CD14-positive monocyte (primary cell): ENCODE results near the gene COL27A1. TPM values are rescaled to one million over a fixed set of nuclear protein-coding genes. Genes with fewer than 3 reads are reported as not detected.

Experiments used
- DNase-seq, 3 donors: peaks; one replicate each; pipeline ENCODE4 v3.0.0-alpha.2; 2011 to 2022
- H2AFZ ChIP-seq: 2 replicates; pipeline ENCODE4 v1.6.0; 2012; ENCODE audit warnings: mild to moderate bottlenecking, low read depth, low read length, inconsistent platforms; ENCODE audit not compliant: insufficient read depth, poor library complexity, severe bottlenecking
- H3K27ac ChIP-seq, 2 donors: 1 replicate in 1 of 2; 2 replicates in 1 of 2; pipeline ENCODE4 v1.5.1; 2012 to 2013; ENCODE audit warnings: low read length in 2 of 2, control low read depth in 1 of 2, inconsistent platforms in 1 of 2, low read depth in 1 of 2, mild to moderate bottlenecking in 1 of 2
- H3K27me3 ChIP-seq, 2 donors: one replicate each; pipeline versions ENCODE4 v1.6.0 to v1.6.1; 2011 to 2013; ENCODE audit warnings: low read length in 2 of 2; ENCODE audit not compliant: control insufficient read depth in 2 of 2, insufficient read depth in 2 of 2
- H3K36me3 ChIP-seq, 2 donors: replicated peaks in 1 of 2; 1 replicate in 1 of 2; 2 replicates in 1 of 2; pipeline versions ENCODE4 v1.5.1 to v1.6.1; 2012 to 2013; ENCODE audit warnings: low read length in 2 of 2, control low read depth in 1 of 2, inconsistent platforms in 1 of 2, mild to moderate bottlenecking in 1 of 2; ENCODE audit not compliant: insufficient read depth in 2 of 2, control insufficient read depth in 1 of 2
- H3K4me1 ChIP-seq, 2 donors: 1 replicate in 1 of 2; 2 replicates in 1 of 2; pipeline versions ENCODE4 v1.5.1 to v1.6.1; 2012 to 2013; ENCODE audit warnings: low read length in 2 of 2, control low read depth in 1 of 2, inconsistent platforms in 1 of 2, mild to moderate bottlenecking in 1 of 2, moderate library complexity in 1 of 2; ENCODE audit not compliant: insufficient read depth in 2 of 2, control insufficient read depth in 1 of 2
- H3K4me2 ChIP-seq: replicated peaks from 2 replicates; pipeline ENCODE3; 2012; ENCODE audit warnings: low read length, moderate library complexity, mild to moderate bottlenecking; ENCODE audit not compliant: poor library complexity, severe bottlenecking; ENCODE audit errors: extremely low read depth
- H3K4me3 ChIP-seq, 3 experiments: fragments of 200-600 bp in 1 of 3; sonication (generic) in 1 of 3; replicated peaks in 1 of 3; 1 replicate in 2 of 3; 2 replicates in 1 of 3; pipeline ENCODE4 v1.5.1; 2011 to 2013; ENCODE audit warnings: low read length in 3 of 3, mild to moderate bottlenecking in 3 of 3, control low read depth in 2 of 3, low read depth in 2 of 3, inconsistent platforms in 1 of 3, moderate library complexity in 1 of 3
- H3K79me2 ChIP-seq: 2 replicates; pipeline ENCODE4 v1.6.0; 2012; ENCODE audit warnings: mild to moderate bottlenecking, control low read depth, inconsistent platforms, low read length, moderate library complexity; ENCODE audit not compliant: insufficient read depth
- H3K9ac ChIP-seq: 2 replicates; pipeline ENCODE4 v1.6.0; 2017; ENCODE audit warnings: low read length, mild to moderate bottlenecking; ENCODE audit not compliant: insufficient read depth, poor library complexity, severe bottlenecking
- H3K9me3 ChIP-seq, 2 donors: replicated peaks in 1 of 2; 1 replicate in 1 of 2; 2 replicates in 1 of 2; pipeline versions ENCODE4 v1.5.1 to v1.6.1; 2012 to 2013; ENCODE audit warnings: low read length in 2 of 2, control low read depth in 1 of 2; ENCODE audit not compliant: control insufficient read depth in 1 of 2, insufficient read depth in 1 of 2
- H4K20me1 ChIP-seq: 2 replicates; pipeline ENCODE4 v1.6.0; 2012; ENCODE audit warnings: mild to moderate bottlenecking, low read length, control low read depth, moderate library complexity; ENCODE audit not compliant: insufficient read depth
- H3K27ac Mint-ChIP-seq, 7 donors: one replicate each; pipeline ENCODE4 v1.8.0; 2020; ENCODE audit warnings: mild to moderate bottlenecking in 7 of 7, mixed read lengths in 7 of 7, moderate library complexity in 6 of 7, inconsistent platforms in 2 of 7
- H3K27me3 Mint-ChIP-seq, 3 donors: one replicate each; pipeline ENCODE4 v1.8.0; 2021 to 2022; ENCODE audit warnings: low read depth in 3 of 3, mild to moderate bottlenecking in 3 of 3, mixed read lengths in 3 of 3, moderate library complexity in 3 of 3, inconsistent platforms in 1 of 3
- H3K36me3 Mint-ChIP-seq, 2 donors: one replicate each; pipeline ENCODE4 v1.8.0; 2020; ENCODE audit warnings: mixed read lengths in 2 of 2, inconsistent platforms in 1 of 2, mild to moderate bottlenecking in 1 of 2
- H3K4me1 Mint-ChIP-seq: one replicate; pipeline ENCODE4 v1.8.0; 2020; ENCODE audit warnings: mild to moderate bottlenecking, mixed read lengths
- H3K4me3 Mint-ChIP-seq, 2 donors: one replicate each; pipeline ENCODE4 v1.8.0; 2020; ENCODE audit warnings: mild to moderate bottlenecking in 2 of 2, mixed read lengths in 2 of 2, moderate library complexity in 1 of 2
- H3K9me3 Mint-ChIP-seq, 7 donors: one replicate each; pipeline ENCODE4 v1.8.0; 2020 to 2022; ENCODE audit warnings: mixed read lengths in 7 of 7, mild to moderate bottlenecking in 6 of 7, moderate library complexity in 6 of 7, inconsistent platforms in 2 of 7
- CTCF ChIP-seq: fragments of 200-600 bp; IDR thresholded peaks from one replicate; pipeline ENCODE4 v1.8.0; 2022; ENCODE audit warnings: antibody characterized with exemption, mild to moderate bottlenecking
- WGBS: methylation state at CpG from one replicate; pipeline ENCODE4 v1.1.5; 2013; ENCODE audit warnings: missing lambda C conversion rate; ENCODE audit not compliant: insufficient coverage; 5-methylcytosine and 5-hydroxymethylcytosine counted together
- intact Hi-C, 2 donors: fragments of 100-400 bp; cut with micrococcal nuclease; formaldehyde crosslinking; loops; one replicate each; pipeline versions ENCODE4 v1.15.0 to v1.15.1; 2023
- polyA plus RNA-seq, 3 donors: library from polyadenylated mRNA; depleted of rRNA in 1 of 3; unstranded in 2 of 3; stranded (reverse) in 1 of 3; fragments of 300-500 nt in 2 of 3; fragments of >200 nt in 1 of 3; fragmentation: Illumina TruSeq in 2 of 3; gene quantifications; 1 replicate in 2 of 3; 2 replicates in 1 of 3; pipeline ENCODE4 v1.2.3, GENCODE V29; 2012 to 2021

COL27A1 gene
- polyA plus RNA-seq, 3 donors, result 0.03 TPM; not detected in 2

- Histone ChIP-seq H3K27me3 (peaks cover 27 to 59% of the 10 kb centered on the region in 2 donors), H3K36me3 (no peaks in the 10 kb centered on the region), H3K79me2 (no peaks in the 10 kb centered on the region), H3K4me2 (no peak overlapping the region), H3K9ac (no peak overlapping the region), H3K9me3 (peaks cover 0 to 6% of the 10 kb centered on the region in 2 donors), H2AFZ (no peak overlapping the region), H4K20me1 (no peaks in the 10 kb centered on the region), H3K4me1 (peaks cover 0 to 2% of the 10 kb centered on the region in 2 donors), H3K27ac (no peak overlapping the region), H3K4me3 (no peak overlapping the region)
- Mint-ChIP-seq H3K4me3 (peak overlapping the region; percentile 75 to 95), H3K4me1 (peaks cover 10% of the 10 kb centered on the region), H3K27me3 (peaks cover 60 to 70% (median 62%) of the 10 kb centered on the region in 3 donors), H3K36me3 (peaks cover 3 to 9% of the 10 kb centered on the region in 2 donors), H3K27ac (no peak overlapping the region), H3K9me3 (peaks cover 0 to 15% (median 6%) of the 10 kb centered on the region in 7 donors)
- DNase-seq, result no peak
- TF ChIP-seq CTCF, result no peak
- WGBS, result 67% methylated on average over 24 of the region's 31 CpGs
- intact Hi-C loops, result loop anchor here (5.0 kb wide), 2 partner anchors 135 to 145 kb away; no protein-coding TSS in a partner anchor
Measured at GRCh38 chr9:114156657-114157421, 1.5 kb downstream of the COL27A1 start.

GRCh38 chr9:114157516-114158176 lies 2.3 kb downstream of the COL27A1 start:
- no peak overlapping the region for H3K27ac Mint-ChIP-seq
- Histone ChIP-seq H3K27ac (no peak overlapping the region), H3K79me2 (no peaks in the 10 kb centered on the region), H3K9ac (no peak overlapping the region), H4K20me1 (no peaks in the 10 kb centered on the region), H3K27me3 (peaks cover 24 to 51% of the 10 kb centered on the region in 2 donors), H3K4me1 (peaks cover 0 to 2% of the 10 kb centered on the region in 2 donors), H2AFZ (no peak overlapping the region), H3K36me3 (no peaks in the 10 kb centered on the region), H3K9me3 (peaks cover 0 to 6% of the 10 kb centered on the region in 2 donors), H3K4me3 (no peak overlapping the region), H3K4me2 (no peak overlapping the region)
- 89% methylated on average over 9 of the region's 9 CpGs for WGBS
- intact Hi-C loops, result loop anchor here (5.0 kb wide), 2 partner anchors 135 to 145 kb away; no protein-coding TSS in a partner anchor
- H3K9me3 Mint-ChIP-seq, result peaks cover 0 to 15% (median 6%) of the 10 kb centered on the region in 7 donors
- DNase-seq, result no peak
- TF ChIP-seq CTCF, result no peak
- peak overlapping the region in 1 of 2 donors; percentile 80 for H3K4me3 Mint-ChIP-seq
- peaks cover 3 to 9% of the 10 kb centered on the region in 2 donors for H3K36me3 Mint-ChIP-seq
- H3K27me3 Mint-ChIP-seq, result peaks cover 52 to 63% (median 54%) of the 10 kb centered on the region in 3 donors
- peaks cover 10% of the 10 kb centered on the region for H3K4me1 Mint-ChIP-seq
